HG03521 (cell line): ENCODE measurements around the gene MIR17HG.
"Not testable (repeated sequence)": the region's sequence is repeated elsewhere in the genome, so short reads cannot be mapped to it uniquely, and the experiment has no call there.

Experiments used
- ATAC-seq: cut with Tn5 transposase; IDR thresholded peaks from one replicate; pipeline ENCODE4 v1.9.1; 2021; ENCODE audit warnings: mild to moderate bottlenecking, moderate library complexity; ENCODE audit not compliant: unreplicated experiment

The MIR17HG gene

GRCh38 chr13:91346850-91347201 is 661 bp upstream of the MIR17HG start:
- peak; percentile 14 for ATAC-seq

GRCh38 chr13:91347996-91348905 is 764 bp downstream of the MIR17HG start:
- peak; percentile 36 for ATAC-seq

GRCh38 chr13:91348906-91349435 is 1.5 kb downstream of the MIR17HG start:
- peak; percentile 49 for ATAC-seq

- no peak for ATAC-seq
These were observed 2.8 kb downstream of the MIR17HG start for GRCh38 chr13:91349992-91350911.

GRCh38 chr13:91351123-91351522 is 3.6 kb downstream of the MIR17HG start:
- no peak for ATAC-seq

GRCh38 chr13:91351980-91352379 is 4.5 kb downstream of the MIR17HG start:
- ATAC-seq, result no peak

GRCh38 chr13:91352891-91353290 is 5.4 kb downstream of the MIR17HG start:
- ATAC-seq, result not testable (repeated sequence)

- no peak for ATAC-seq
These were observed 6.0 kb downstream of the MIR17HG start for GRCh38 chr13:91353494-91353893.

- ATAC-seq, result no peak
These were observed 7.8 kb downstream of the MIR17HG start for GRCh38 chr13:91355099-91355825.

GRCh38 chr13:91355826-91356710 is 8.6 kb downstream of the MIR17HG start:
- no peak for ATAC-seq

GRCh38 chr13:91356919-91357612 is 9.6 kb downstream of the MIR17HG start:
- no peak for ATAC-seq

GRCh38 chr13:91357613-91358386 is 10.3 kb downstream of the MIR17HG start:
- ATAC-seq, result no peak

- no peak for ATAC-seq
These were observed 10.9 kb downstream of the MIR17HG start for GRCh38 chr13:91358387-91358782.

GRCh38 chr13:91359111-91359510 is 11.6 kb downstream of the MIR17HG start:
- no peak for ATAC-seq

- ATAC-seq, result no peak
These were observed 12.1 kb downstream of the MIR17HG start for GRCh38 chr13:91359631-91360030.

GRCh38 chr13:91360246-91360751 is 12.8 kb downstream of the MIR17HG start:
- no peak for ATAC-seq

- no peak for ATAC-seq
These were observed 14.3 kb downstream of the MIR17HG start for GRCh38 chr13:91361755-91362271.

GRCh38 chr13:91362908-91363307 is 15.4 kb downstream of the MIR17HG start:
- no peak for ATAC-seq
